HG02571 (cell line): ENCODE measurements around the gene SRCIN1.
"Not testable (repeated sequence)": the region's sequence is repeated elsewhere in the genome, so short reads cannot be mapped to it uniquely, and the experiment has no call there.

Source experiments
- ATAC-seq: cut with Tn5 transposase; IDR thresholded peaks from one replicate; pipeline ENCODE4 v1.9.1; 2021; ENCODE audit warnings: mild to moderate bottlenecking, moderate library complexity; ENCODE audit not compliant: unreplicated experiment

The SRCIN1 gene

GRCh38 chr17:38546396-38546795 lies 59.4 kb downstream of the SRCIN1 start:
- no peak for ATAC-seq

GRCh38 chr17:38545531-38546225 lies 60.1 kb downstream of the SRCIN1 start:
- ATAC-seq, result no peak

GRCh38 chr17:38544839-38545209 lies 60.9 kb downstream of the SRCIN1 start:
- ATAC-seq, result no peak

- ATAC-seq, result no peak
Observed at GRCh38 chr17:38544175-38544838, 61.4 kb downstream of the SRCIN1 start.

GRCh38 chr17:38543403-38544174 lies 62.2 kb downstream of the SRCIN1 start:
- ATAC-seq, result no peak

- no peak for ATAC-seq
Observed at GRCh38 chr17:38542286-38542685, 63.5 kb downstream of the SRCIN1 start.

GRCh38 chr17:38541281-38541680 lies 64.5 kb downstream of the SRCIN1 start:
- ATAC-seq, result no peak

- ATAC-seq, result no peak
Observed at GRCh38 chr17:38540514-38541045, 65.2 kb downstream of the SRCIN1 start.

- ATAC-seq, result no peak
Observed at GRCh38 chr17:38539386-38539785, 66.4 kb downstream of the SRCIN1 start.

- ATAC-seq, result no peak
Observed at GRCh38 chr17:38538906-38539305, 66.8 kb downstream of the SRCIN1 start.

GRCh38 chr17:38536661-38537060 lies 69.1 kb downstream of the SRCIN1 start:
- ATAC-seq, result no peak

GRCh38 chr17:38535886-38536285 lies 69.9 kb downstream of the SRCIN1 start:
- no peak for ATAC-seq

- ATAC-seq, result no peak
Observed at GRCh38 chr17:38534498-38534885, 71.3 kb downstream of the SRCIN1 start.

GRCh38 chr17:38533866-38534497 lies 71.8 kb downstream of the SRCIN1 start:
- ATAC-seq, result no peak

- ATAC-seq, result no peak
Observed at GRCh38 chr17:38533241-38533640, 72.5 kb downstream of the SRCIN1 start.

- no peak for ATAC-seq
Observed at GRCh38 chr17:38532451-38532850, 73.3 kb downstream of the SRCIN1 start.

- ATAC-seq, result not testable (repeated sequence)
Observed at GRCh38 chr17:38531761-38532160, 74.0 kb downstream of the SRCIN1 start.

- ATAC-seq, result not testable (repeated sequence)
Observed at GRCh38 chr17:38530856-38531255, 74.9 kb downstream of the SRCIN1 start.

GRCh38 chr17:38528141-38528540 lies 77.6 kb downstream of the SRCIN1 start:
- not testable (repeated sequence) for ATAC-seq

- ATAC-seq, result not testable (repeated sequence)
Observed at GRCh38 chr17:38526526-38526925, 79.2 kb downstream of the SRCIN1 start.

GRCh38 chr17:38512473-38513058 lies 93.2 kb downstream of the SRCIN1 start:
- ATAC-seq, result no peak
